Measurements from ENCODE around the gene C2CD2.

GRCh38 chr21:41953831-41954653 is at the start of gene C2CD2:
- TF ChIP-seq POLR2A (IDR thresholded peaks at IDR 0.05; ENCODE audit: low read depth): no peak
- TF ChIP-seq EP300 (IDR thresholded peaks at IDR 0.05): no peak

Measured in esophagus muscularis mucosa (tissue), 2 donors.